Left cardiac atrium (tissue), 4 donors: ENCODE results near the gene SLC5A2. TPM values are rescaled to one million over a fixed set of nuclear protein-coding genes. Genes with fewer than 3 reads are reported as not detected.
"Not testable (repeated sequence)": the region's sequence is repeated elsewhere in the genome, so short reads cannot be mapped to it uniquely, and the experiment has no call there.

Experiments used
- ATAC-seq, 2 donors: fragments of 200-7000 bp; cut with Tn5 transposase; one replicate each; pipeline ENCODE4 v1.9.1; 2020; ENCODE audit warnings: mild to moderate bottlenecking in 2 of 2, moderate library complexity in 2 of 2
- DNase-seq: peaks from one replicate; pipeline ENCODE4 v3.0.0-alpha.2; 2020
- intact Hi-C, 2 donors: fragments of 100-400 bp; cut with DNase I; formaldehyde crosslinking; loops; one replicate each; pipeline versions ENCODE4 v1.14.1 to v1.15.1; 2022 to 2023
- total RNA-seq, 2 donors: library from RNA; stranded (reverse); fragmentation: NEBNext Ultra II Directional; extraction: Animal tissue kit (Norgen Biotek cat#: 25700); gene quantifications; one replicate each; pipeline ENCODE4 v1.2.1, GENCODE V29; 2021
- donor health status: DM: no; HTN: yes; CAD: no.
- donor health status: DM: no; HTN: yes; CAD: no; lungs with severe emphysema.
- donor health status: DM: yes; HTN: yes; CAD: no.
- donor health status: Dilated cardiomyopathy.

The SLC5A2 gene
- total RNA-seq, 2 donors from 2014 or later = not detected

- intact Hi-C loops = no loop called here
- DNase-seq (peak; percentile 93), ATAC-seq (peak; percentile 91 to 92)
Observed at GRCh38 chr16:31472709-31473203, 10.2 kb upstream of the SLC5A2 start.

DNA sequence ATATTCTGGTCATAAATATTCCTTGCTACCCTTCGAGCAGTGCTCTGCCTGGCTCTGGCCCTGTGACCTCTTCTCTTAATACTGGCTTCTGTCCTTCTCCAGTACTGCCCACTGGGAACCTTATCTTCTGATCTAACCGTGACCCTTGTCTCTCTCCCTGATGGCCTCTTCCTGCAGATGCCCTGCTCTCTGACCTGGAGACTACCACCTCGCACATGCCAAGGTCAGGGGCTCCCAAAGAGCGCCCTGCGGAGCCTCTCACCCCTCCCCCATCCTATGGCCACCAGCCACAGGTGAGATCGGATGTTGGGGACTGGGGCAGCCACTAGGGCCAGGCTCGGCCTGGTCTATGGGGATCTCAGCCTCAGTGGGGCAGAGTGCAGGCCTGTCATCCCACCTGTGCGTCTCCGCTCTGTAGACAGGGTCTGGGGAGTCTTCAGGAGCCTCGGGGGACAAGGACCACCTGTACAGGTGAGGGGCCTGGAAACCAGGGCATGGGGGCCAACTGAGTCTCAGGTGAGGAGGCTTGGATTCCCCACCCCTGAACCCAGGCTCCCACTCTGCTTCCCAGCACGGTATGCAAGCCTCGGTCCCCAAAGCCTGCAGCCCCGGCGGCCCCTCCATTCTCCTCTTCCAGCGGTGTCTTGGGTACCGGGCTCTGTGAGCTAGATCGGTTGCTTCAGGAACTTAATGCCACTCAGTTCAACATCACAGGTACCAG is 9.5 kb upstream of the SLC5A2 start:
- no peak for DNase-seq
- intact Hi-C loops = no loop called here
- no peak for ATAC-seq

DNA sequence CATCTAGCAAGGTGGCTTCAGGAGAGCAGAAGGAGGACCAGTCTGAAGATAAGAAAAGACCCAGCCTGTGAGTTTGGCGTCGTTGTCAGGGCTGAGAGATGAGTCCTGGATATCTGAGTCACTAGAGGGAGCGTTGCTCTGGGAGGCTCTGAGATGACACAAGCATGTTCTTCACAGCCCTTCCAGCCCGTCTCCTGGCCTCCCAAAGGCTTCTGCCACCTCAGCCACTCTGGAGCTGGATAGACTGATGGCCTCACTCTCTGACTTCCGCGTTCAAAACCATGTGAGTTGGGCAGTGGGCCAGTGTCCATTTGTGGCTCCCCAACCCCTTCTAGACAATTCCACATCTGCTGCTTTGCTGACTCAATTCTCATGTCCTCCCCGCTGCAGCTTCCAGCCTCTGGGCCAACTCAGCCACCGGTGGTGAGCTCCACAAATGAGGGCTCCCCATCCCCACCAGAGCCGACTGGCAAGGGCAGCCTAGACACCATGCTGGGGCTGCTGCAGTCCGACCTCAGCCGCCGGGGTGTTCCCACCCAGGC is 8.7 kb upstream of the SLC5A2 start:
- ATAC-seq = no peak
- intact Hi-C loops = no loop called here
- no peak for DNase-seq

- DNase-seq (no peak), ATAC-seq (no peak)
- intact Hi-C loops = no loop called here
Observed at GRCh38 chr16:31474773-31475738, 7.9 kb upstream of the SLC5A2 start.

GRCh38 chr16:31475946-31476302 is 7.0 kb upstream of the SLC5A2 start:
- DNase-seq = no peak

GRCh38 chr16:31476303-31477219 is 6.4 kb upstream of the SLC5A2 start:
- DNase-seq = peak; percentile 77
- intact Hi-C loops = no loop called here
- ATAC-seq = peak; percentile 14 to 24

More at GRCh38 chr16:31475946-31476302, 7.0 kb upstream of the SLC5A2 start:
- intact Hi-C loops = no loop called here
- ATAC-seq = no peak

GRCh38 chr16:31477220-31478216 is 5.4 kb upstream of the SLC5A2 start:
- intact Hi-C loops = no loop called here
- ATAC-seq (no peak), DNase-seq (peak; percentile 35)

GRCh38 chr16:31478956-31479355 is 4.0 kb upstream of the SLC5A2 start:
- ATAC-seq = peak in 1 of 2 donors; percentile 2
- intact Hi-C loops = no loop called here
- DNase-seq = no peak

DNA sequence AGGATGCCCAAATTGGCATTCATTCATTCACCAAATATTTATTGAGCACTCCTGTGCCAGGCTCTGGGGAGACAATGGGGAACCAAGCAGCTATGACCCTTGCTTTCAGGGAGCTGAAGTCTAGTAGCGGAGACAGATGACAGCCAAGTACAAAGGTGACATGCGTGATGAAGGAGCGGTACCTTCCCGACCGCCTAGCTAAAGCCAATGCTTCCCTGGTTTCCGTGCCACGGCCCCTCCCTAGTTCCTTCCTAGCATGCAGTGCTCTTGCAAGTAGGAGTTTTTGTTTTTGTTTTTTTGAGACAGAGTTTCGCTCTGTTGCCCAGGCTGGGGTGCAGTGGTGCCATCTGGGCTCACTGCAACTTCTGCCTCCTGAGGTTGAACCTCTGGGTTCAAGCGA is 3.2 kb upstream of the SLC5A2 start:
- intact Hi-C loops = no loop called here
- ATAC-seq (no peak), DNase-seq (no peak)

GRCh38 chr16:31480851-31481536 is 1.9 kb upstream of the SLC5A2 start:
- intact Hi-C loops = no loop called here
- ATAC-seq = peak in 1 of 2 donors; percentile 4
- peak; percentile 66 for DNase-seq

DNA sequence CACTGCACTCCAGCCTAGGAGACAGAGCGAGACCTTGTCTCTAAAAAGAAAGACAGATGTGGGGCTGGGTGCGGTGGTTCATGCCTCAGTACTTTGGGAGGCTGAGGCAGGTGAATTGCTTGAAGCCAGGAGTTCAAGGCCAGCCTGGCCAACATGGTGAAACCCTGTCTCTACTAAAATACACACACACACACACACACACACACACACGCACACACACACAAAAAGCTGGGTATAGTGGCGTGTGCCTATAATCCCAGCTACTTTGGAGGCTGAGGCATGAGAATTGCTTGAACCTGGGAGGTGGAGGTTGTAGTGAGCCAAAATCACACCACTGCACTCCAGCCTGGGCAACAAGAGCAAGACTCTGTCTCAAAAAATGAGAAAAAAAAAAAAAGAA is 1.1 kb downstream of the SLC5A2 start:
- DNase-seq, ATAC-seq, intact Hi-C loops: not testable (repeated sequence)

DNA sequence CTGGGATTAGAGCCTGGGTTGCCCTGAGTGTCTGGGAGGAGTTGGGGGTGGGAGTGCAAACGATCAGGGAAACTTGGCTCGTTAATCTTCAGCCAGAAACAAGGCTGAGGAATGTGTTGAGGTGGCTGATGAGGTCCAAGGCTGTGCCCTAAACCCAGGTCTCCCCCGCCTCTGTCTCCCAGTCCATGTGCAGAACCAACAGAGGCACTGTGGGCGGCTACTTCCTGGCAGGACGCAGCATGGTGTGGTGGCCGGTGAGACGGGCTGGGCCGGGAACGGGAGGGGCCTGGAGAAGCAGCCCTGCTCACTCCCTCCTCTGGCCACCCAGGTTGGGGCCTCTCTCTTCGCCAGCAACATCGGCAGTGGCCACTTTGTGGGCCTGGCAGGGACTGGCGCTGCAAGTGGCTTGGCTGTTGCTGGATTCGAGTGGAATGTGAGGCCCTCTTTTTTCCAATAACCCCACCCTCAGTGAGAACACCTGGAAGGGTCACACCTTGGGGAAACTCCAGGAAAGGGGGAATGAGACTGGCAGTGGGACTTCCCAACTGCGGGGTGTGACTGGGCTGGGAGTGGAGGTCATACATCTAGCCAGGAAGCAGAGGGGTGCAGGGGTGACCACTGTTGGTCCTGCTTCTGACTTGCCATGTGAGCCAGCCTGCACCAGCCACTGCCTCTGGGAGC is 1.7 kb downstream of the SLC5A2 start:
- ATAC-seq (no peak), DNase-seq (no peak)
- intact Hi-C loops = no loop called here

GRCh38 chr16:31485571-31485970 is 2.6 kb downstream of the SLC5A2 start:
- intact Hi-C loops = no loop called here
- ATAC-seq = no peak
- no peak for DNase-seq

DNA sequence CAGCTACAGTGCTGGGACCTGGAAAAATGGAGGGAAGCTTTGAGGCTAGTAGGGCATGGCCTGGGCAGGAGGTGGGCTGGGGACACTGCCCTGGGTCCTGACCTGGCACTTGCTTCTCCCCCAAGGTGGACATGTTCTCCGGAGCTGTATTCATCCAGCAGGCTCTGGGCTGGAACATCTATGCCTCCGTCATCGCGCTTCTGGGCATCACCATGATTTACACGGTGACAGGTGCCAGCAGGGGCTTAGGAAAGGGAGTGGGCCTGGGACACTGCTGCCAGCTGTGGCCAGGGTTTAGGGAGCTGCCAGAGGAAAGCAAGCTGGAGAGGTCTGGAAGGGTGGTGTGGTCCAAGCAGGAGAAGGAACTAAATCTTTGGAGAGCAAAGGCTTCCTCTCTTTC is 3.1 kb downstream of the SLC5A2 start:
- ATAC-seq (no peak), DNase-seq (no peak)
- intact Hi-C loops = no loop called here

DNA sequence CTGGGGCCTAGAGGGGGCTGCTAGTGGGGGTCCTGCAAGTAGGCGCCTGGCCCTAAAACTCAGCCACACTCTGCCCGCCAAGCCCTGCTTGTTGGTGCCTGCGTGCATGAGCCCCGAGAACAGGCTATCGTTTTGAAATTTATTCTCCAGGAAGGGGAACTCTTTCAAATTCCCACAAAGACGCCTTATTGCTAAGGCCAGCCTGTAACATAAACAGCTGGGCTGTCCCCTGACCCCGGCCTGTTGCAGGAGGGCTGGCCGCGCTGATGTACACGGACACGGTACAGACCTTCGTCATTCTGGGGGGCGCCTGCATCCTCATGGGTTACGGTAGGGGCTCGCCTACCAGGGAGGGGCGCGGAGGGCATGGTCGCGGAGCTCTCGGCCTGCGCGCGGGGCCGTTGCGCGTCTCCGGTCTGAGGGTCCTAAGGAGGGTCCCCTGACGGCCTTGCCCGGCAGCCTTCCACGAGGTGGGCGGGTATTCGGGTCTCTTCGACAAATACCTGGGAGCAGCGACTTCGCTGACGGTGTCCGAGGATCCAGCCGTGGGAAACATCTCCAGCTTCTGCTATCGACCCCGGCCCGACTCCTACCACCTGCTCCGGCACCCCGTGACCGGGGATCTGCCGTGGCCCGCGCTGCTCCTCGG is 4.3 kb downstream of the SLC5A2 start:
- ATAC-seq = peak in 1 of 2 donors; percentile 1
- DNase-seq = no peak
- intact Hi-C loops = no loop called here
